GM19035 (cell line): ENCODE measurements around the gene TOPAZ1.

Experiments
- ATAC-seq: cut with Tn5 transposase; IDR thresholded peaks from one replicate; pipeline ENCODE4 v1.9.1; 2021; ENCODE audit not compliant: unreplicated experiment

Gene TOPAZ1

DNA sequence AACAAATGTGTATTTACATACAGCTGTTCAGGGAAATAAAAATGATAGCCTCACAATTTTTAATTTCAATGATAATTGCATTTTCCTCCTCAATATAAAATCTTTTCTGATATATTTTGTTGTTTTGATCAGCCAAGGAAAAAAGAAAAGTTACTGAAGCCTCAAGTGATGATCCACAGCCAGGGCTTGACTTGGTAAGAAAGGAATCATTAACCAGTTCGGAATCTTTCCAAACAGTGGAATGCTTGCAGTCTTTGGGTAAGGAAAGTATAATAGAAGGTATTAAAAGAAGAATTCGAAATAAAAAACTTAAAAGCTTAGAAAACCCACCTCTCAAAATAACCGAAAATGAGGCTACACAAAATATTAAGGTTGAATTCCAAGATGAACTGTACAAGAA lies 1.0 kb downstream of the TOPAZ1 start:
- ATAC-seq: no peak

DNA sequence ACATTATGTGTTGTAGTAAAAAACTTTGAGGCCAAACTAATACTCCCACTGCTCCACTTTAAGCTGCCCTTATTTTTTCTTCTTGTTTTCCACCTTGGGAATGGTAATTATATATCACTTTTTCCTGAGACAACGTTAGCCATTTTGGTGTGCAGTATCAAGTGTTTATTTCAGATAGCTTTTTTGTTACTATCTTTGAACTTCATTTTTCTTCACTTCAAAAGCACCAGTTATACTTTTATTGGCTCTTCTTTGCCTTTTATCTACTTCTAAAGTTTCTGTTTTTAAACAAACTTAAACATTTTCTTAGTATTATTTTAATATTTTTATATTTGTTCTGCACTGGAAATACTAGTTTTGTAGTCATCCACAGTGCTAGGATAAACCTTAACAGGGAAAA lies 6.5 kb downstream of the TOPAZ1 start:
- no peak for ATAC-seq

DNA sequence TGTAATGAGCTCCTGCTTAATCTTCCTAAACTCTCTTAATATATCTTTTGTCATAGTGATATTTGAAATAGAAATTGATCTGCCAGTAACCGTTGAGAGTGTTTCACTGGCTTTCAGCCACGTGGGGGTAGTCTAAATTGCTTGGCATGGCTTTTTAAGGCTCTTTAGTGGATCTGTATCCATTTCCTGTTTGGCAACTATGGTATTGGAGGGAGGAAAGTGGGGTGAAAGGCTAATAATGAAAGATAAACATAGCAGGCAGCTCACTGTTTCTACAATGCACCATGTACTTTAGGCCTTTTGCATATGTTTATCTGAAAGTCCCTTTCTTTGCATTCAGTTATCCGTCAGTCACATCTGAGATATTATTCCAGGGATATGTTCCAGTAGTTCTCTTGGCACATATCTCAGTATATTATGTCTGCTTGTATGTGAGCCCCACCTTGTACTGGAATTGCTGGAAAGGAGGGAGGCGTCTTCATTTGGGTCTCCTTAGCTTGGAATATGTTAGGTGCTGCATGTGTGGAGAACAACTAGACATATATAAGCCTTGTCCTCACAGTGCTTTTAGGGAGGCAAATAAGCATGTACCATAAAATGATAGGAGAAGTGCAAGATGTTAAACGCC lies 10.8 kb downstream of the TOPAZ1 start:
- no peak for ATAC-seq

DNA sequence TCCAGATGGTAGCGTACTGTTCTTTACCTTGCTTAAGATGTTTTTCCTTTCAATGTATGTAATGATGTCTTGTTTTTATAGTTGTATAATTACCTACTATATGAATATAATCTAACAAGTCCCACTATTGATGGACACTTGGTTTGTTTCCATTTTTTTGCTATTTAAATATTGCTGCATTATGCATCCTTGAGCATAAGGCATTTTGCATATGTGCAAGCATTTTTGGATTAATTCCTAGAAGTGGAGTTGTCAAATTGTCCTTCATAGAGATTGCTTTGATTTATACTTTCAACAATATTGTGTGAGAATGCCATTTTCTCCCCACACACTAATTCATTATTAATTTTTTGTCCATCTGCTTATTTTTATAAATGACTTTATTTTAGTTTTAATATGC lies 17.7 kb downstream of the TOPAZ1 start:
- no peak for ATAC-seq

DNA sequence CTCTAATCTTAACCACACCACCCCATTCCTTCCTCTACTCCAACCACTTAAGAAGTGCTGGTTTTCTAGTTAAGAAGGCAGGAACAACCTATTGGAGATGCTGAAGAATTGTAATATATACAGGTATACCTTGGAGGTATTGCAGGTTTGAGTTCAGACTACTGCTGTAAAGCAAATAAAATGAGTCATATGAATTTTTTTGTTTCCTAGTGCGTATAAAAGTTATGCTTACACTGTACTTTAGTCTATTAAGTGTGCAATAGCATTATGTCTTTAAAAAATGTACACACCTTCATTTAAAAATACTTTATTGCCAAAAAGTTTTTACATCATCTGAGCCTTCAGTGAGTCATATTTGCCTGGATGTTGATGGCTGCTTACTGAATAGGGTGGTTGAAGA lies 22.5 kb downstream of the TOPAZ1 start:
- no peak for ATAC-seq

DNA sequence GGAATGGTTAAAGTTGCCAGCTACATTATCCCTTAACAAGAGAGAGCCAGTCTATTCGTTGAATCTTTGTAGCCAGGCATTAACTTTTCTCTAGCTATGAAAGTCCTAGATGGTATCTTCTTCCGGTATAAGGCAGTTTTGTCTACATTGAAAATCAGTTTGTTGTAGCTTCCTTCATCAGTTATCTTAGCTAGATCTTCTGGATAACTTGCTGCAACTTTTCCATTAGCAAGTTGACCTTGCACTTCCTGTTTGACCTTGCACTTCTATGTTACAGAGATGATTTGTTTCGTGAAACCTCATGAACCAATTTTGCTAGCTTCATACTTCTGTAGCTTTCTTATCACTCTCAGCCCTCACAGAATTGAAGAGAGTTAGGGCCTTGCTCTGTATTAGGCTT lies 24.1 kb downstream of the TOPAZ1 start:
- no peak for ATAC-seq

DNA sequence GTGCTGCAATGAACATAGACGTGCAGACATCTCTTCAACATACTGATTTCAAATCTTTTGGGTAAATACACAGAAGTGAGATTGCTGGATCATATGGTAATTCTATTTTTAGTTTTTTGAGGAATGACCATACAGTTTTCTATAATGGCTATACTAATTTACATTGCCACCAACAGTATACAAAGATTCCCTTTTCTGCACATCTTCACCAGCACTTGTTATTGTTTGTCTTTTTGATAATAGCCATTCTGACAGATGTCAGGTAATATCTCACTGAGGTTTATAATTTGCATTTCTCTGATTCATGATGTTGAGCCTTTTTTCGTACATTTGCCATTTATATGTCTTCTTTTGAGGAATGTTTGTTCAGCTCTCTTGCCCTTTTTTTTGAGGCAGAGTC lies 30.5 kb downstream of the TOPAZ1 start:
- ATAC-seq: no peak

DNA sequence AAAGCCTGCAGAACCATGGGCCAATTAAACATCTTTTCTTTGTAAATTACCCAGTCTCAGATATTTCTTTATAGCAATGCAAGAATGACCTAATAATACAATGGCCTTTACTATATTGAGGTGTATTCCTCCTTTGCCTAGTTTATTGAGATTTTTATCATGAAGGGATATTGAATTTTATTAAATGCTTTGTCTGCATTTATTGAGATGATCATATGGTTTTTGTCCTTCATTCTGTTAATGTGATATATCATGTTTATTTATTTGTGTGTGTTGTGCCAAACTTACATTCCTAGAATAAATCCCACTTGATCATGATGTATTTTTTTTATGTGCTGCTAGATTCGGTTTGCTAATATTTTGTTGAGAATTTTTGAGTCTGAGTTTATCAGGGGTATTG lies 36.2 kb downstream of the TOPAZ1 start:
- no peak for ATAC-seq

DNA sequence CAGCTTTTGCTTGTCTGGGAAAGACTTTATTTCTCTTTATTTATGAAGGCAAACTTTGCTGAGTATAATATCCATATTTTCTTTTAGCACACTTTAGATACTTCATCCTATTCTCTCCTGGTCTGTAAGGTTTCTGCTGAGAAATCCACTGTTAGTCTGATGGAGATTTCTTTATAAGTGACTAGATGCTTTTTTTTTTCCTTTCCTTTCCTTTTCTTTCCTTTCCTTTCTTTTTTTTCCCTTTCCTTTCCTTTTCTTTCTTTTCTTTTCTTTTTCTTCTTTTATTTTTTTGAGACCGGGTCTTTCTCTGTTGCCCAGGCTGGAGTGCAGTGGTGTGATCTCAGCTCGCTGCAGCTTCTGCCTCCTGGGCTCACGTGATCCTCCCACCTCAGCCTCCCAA lies 38.4 kb downstream of the TOPAZ1 start:
- no peak for ATAC-seq

DNA sequence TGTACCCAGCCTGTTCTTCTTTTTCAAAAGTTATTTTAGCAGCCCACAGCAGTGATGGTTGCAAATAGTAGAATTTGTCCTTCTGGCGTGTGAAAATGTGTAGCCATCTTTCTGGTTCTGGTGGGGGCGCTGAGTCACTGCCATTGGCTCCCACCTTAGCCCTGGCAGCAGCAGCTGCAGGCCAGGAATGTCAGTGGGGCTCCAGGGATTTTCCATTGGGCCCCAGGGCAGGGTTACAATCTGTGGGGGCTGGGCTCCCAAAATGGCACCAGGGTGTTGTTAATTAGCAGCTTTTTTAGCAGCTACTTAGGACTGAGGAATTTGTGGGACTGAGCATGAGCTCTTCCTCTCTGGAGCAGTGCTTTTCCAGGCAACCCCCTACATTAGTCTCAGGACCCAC lies 38.9 kb downstream of the TOPAZ1 start:
- ATAC-seq: no peak

DNA sequence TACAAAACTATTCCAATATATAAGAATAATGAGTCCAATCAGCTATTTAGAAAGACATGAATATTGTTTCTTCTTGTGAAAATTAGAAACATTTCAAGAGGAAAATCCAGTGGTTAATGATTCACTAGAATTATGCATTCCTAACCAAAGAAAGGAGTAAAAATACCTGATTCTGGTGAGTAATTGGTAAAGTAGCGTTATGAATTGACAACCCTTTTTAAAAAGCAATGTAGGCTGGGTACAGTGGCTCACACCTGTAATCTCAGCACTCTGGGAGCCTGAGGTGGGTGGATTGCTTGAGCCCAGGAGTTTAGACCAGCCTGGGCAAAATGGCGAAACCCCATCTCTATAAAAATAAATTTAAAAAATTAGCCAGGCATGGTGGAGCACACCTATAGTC lies 43.3 kb downstream of the TOPAZ1 start:
- ATAC-seq: no peak

DNA sequence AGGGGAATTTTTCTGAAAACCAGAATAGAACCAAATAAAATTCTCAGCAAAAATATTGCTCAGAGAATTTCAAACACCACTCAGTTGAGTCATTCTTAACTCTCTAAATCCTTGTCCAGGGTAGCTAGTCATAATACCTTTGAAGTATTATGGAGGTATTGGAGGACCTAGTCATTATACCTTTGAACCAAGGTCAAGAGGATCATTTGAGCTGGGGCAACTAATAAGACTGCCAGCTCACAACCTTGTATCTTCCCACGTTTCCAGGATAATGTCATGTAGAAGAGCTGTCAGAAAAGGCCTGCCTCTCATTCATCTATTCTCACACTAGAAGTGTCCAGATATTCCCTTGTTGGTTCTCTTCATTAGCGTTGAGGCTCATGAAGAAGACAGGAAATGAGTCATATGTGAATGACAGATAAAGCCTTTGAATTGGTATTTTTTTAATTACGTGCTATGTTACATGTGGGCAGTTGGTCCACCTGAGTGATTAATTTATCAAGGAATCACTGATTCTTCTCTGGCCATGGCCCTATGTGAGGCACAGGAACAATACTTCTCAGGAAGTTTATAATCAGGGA lies 48.3 kb downstream of the TOPAZ1 start:
- no peak for ATAC-seq

DNA sequence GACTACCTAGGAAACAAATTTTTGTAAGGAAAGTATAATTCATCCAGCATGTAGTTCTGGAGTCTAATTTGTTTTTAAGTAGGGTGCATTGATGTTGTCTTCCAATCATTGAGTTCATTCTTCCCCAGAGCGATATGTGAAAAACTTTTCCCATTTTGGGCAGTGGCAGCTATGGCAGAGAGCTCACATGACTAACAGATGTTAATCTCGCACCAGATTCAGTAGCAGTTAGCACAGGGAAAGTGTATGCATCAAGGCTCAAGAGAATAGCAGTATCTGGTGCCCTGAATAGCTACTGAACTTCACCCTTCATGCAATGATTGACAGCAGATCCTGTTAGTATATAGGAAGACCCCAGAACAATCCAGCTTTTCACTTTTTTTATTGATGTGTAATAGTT lies 50.6 kb downstream of the TOPAZ1 start:
- no peak for ATAC-seq

DNA sequence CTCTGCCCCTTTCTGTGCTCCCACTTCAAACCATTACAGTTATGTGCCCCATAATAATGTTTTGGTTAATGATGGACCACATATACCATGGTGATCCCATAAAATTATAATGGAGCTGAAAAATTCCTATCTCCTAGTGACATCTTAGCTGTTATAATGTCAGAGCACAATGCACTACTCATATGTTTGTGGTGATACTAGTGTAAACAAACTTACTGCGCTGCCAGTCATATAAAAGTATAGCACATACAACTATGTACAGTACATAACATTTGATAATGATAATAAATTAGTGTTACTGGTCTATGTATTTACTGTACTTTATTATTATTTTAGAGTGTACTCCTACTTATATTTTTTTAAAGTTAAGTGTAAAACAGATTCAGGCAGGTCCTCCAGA lies 51.3 kb downstream of the TOPAZ1 start:
- no peak for ATAC-seq

DNA sequence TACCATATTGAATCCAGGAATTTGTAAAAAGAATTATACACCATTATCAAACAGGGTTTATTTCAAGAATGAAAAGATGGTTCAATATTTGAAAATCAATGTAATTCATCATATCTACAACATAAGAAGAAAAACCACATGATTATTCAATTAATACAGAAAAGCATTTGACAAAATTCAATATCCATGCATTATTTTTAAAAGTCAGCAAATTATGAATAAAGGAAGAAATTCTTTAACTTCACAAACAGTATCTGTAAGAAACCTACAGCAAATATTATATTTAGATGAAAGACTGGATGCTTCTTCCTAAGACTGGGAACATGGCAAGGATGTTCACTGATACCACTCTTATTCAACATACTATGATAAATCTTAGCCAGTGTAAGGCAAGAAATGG lies 55.6 kb downstream of the TOPAZ1 start:
- ATAC-seq: no peak

DNA sequence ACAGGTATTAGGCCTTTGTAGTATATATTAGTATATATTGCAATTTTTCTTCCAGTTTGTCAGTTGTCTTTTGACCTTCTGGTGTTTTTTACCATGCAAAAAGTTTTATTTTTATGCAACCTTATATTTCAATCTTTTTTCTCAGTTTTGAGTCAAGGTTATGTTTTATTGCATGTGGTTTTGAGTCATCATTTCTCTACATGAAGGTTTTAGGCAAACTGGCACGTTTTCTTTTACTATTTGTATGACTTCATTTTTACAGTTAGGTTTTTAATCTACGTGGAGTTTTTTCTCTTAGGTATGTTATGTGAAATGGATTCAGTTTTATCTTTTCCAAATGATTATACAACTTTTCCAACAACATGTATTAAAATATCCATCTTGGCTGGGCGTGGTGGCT lies 60.1 kb downstream of the TOPAZ1 start:
- no peak for ATAC-seq

DNA sequence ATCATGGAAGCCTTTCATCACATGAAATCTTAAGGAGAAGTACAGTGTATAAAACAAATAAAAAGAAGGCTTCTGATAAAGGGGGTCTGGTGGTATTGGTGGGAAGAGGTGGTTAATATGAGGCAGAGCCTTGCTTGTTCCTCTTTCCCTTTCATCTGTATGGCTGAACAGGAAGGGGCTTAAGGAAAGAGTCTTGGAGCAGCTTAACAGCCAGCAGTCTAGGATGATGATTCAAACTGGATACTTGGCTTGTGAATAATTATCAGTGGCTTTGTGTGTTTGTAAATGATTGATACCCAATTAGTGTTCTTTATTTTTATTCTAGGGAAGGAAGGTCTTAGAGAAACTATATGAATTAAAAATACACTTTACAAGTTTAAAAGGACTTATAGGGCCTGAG lies 67.8 kb downstream of the TOPAZ1 start:
- no peak for ATAC-seq

DNA sequence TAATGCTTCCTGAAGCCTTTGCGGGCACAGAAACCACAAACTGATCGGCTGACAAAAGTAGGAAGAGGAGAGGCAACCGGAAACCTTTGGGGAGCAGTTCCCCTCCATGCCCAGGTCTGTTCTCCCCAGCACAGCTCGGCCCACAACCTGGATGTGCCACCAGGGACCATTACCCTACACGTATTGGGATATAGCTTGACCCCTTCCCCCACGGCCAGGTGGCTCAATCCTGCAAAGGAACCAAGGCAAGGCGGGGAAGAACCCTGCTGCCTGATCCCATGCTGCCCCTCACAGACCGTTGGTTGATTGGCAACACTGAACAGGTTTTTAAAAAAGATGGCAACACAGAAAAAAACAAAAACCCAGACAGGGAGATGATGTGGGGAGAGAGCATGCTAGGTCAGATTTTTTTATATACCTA lies 77.2 kb downstream of the TOPAZ1 start:
- no peak for ATAC-seq

DNA sequence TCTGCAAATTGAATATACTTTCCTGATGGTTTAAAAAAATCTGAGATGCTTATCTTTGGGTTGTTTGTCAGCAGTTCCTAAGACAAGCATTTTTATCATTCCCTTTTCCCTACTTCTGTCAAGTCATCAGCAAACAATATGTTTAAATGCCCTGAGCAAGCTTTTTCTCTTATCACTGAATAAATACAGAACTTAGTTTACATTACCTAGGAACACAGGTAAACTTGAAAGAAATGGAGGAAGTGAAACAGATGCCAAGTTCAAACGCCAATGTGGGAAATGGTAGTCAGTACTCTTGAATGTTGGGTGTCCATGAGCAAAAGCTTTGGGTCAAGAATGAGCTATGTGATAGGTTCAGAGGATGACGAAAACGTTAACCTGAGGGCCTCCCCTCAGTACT lies 79.6 kb downstream of the TOPAZ1 start:
- ATAC-seq: no peak

DNA sequence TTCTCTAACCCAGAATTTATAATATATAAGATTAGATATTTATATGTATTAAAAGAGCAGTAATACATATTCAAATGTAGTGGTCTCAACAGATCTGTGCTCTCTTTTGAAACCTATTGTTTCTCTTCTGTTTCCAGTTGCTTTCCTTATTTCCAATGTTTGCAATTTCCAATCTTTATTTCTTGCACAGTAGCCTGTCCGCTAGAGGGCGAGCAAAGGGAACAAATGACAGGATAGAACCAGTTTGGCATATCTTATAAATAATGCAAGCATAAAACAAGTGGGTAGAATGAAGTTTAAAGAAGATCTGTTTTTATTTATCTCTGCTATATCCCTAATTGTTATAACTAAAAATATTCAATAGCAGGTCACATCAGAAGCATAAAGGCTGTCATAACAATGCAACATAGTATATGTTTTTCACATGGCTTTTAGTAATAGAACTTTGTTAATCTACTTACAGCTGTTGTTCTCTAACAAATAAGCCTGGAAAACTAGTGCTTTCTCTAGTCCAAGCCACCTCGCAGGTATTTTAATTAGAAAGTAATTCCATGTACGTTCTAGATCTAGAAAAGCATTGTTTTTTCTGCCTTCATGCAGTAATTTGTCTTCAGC lies 81.8 kb downstream of the TOPAZ1 start:
- no peak for ATAC-seq

DNA sequence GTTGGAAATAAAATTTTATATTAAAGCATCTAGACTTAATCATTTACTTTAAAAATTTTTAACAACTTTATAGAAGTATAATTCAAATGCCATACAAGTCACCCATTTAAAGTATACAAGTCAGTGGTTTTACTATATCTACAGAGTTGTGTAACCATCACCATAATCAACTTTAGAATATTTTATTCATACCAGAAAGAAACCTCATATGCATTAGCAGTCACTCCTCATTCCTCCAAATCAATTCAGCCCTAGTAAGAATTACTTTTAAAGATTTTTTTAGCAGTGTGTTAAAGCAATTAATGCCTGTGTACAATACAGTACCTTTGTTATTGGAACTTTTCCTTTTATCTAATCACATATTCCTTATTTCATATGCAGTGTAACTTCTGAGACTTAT lies 82.9 kb downstream of the TOPAZ1 start:
- ATAC-seq: no peak

DNA sequence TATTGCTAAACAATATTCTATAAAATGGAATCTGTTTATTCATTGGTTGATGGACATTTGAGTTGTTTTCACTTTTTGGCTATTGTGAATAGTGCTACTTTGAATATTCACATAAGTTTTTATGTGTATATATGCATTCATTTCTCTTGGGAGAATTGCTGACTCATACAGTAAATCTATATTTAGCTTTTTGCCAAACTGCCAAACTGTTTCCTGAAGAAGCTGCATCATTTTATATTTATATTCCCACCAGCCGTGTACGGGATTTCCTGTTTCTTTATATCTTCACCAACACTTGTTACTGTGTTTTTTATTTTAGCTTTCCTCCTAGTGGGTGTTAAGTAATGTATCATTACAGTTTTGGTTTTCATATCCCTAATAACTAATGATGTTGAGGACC lies 84.3 kb downstream of the TOPAZ1 start:
- no peak for ATAC-seq

DNA sequence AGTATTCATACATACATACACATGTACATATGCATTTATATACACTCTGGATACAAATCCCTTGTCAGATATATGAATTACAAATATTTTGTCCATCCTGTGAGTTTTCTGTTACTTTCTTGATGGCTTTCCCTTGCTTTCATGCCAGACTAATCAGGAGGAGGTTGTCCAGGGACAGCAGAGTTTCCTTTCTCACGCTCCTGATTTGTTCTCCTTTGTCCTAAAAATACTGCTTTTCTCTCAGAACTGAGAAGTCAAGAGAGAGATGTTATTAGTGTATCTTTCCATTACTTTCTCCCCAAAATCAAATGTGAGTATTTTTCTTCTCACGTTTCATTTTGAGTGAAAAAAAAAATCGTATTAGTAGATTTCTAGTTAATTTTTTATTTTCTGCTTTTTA lies 84.8 kb downstream of the TOPAZ1 start:
- ATAC-seq: no peak
